H9 (cell line): ENCODE results near the gene TBC1D30. TPM values are rescaled to one million over a fixed set of nuclear protein-coding genes. Genes with fewer than 3 reads are reported as not detected.

Experiments used
- DNase-seq: peaks from one replicate; pipeline ENCODE4 v3.0.0-alpha.2; 2017
- H2AFZ ChIP-seq: one replicate; pipeline ENCODE4 v1.6.1; 2013; ENCODE audit warnings: mild to moderate bottlenecking, low read length, control low read depth, moderate library complexity
- H2AK5ac ChIP-seq: 2 replicates; pipeline ENCODE4 v1.6.1; 2013; ENCODE audit warnings: low read length, control low read depth, mixed read lengths; ENCODE audit not compliant: insufficient read length
- H2BK120ac ChIP-seq: one replicate; pipeline ENCODE4 v1.6.1; 2013; ENCODE audit warnings: low read depth, mild to moderate bottlenecking, low read length, control low read depth, inconsistent platforms; ENCODE audit not compliant: poor library complexity, severe bottlenecking
- H2BK12ac ChIP-seq: 2 replicates; pipeline ENCODE4 v1.6.1; 2013; ENCODE audit warnings: low read length, control low read depth, mixed read lengths, low read depth; ENCODE audit not compliant: insufficient read length
- H2BK15ac ChIP-seq: 2 replicates; pipeline ENCODE4 v1.6.1; 2013; ENCODE audit warnings: low read depth, low read length, control low read depth
- H2BK20ac ChIP-seq: one replicate; pipeline ENCODE4 v1.6.1; 2013; ENCODE audit warnings: low read depth, mild to moderate bottlenecking, low read length, control low read depth, inconsistent platforms; ENCODE audit not compliant: poor library complexity, severe bottlenecking
- H2BK5ac ChIP-seq: 2 replicates; pipeline ENCODE4 v1.6.1; 2013; ENCODE audit warnings: low read length, control low read depth, mixed read lengths; ENCODE audit not compliant: insufficient read length
- H3K14ac ChIP-seq: 2 replicates; pipeline ENCODE4 v1.6.1; 2013; ENCODE audit warnings: low read length, control low read depth; ENCODE audit not compliant: insufficient read depth
- H3K18ac ChIP-seq: 2 replicates; pipeline ENCODE4 v1.6.1; 2013; ENCODE audit warnings: low read depth, mild to moderate bottlenecking, mixed read lengths, low read length, control low read depth; ENCODE audit not compliant: insufficient read length
- H3K23ac ChIP-seq: 2 replicates; pipeline ENCODE4 v1.6.1; 2013; ENCODE audit warnings: low read length, control low read depth, mixed read lengths, low read depth; ENCODE audit not compliant: insufficient read length
- H3K23me2 ChIP-seq: 2 replicates; pipeline ENCODE4 v1.6.1; 2013; ENCODE audit warnings: low read depth, mild to moderate bottlenecking, mixed read lengths, low read length, control low read depth; ENCODE audit not compliant: insufficient read length, poor library complexity, severe bottlenecking
- H3K27ac ChIP-seq: 2 replicates; pipeline ENCODE4 v1.5.1; 2013; ENCODE audit warnings: low read length, control low read depth, mixed read lengths, low read depth; ENCODE audit not compliant: insufficient read length
- H3K27me3 ChIP-seq: 2 replicates; pipeline ENCODE4 v1.6.1; 2013; ENCODE audit warnings: low read length, control low read depth, inconsistent platforms; ENCODE audit not compliant: insufficient read depth
- H3K4ac ChIP-seq: 2 replicates; pipeline ENCODE4 v1.6.1; 2013; ENCODE audit warnings: low read depth, mild to moderate bottlenecking, control low read depth, inconsistent platforms, low read length, moderate library complexity
- H3K4me1 ChIP-seq: 2 replicates; pipeline ENCODE4 v1.6.1; 2013; ENCODE audit warnings: low read length, control low read depth, inconsistent platforms; ENCODE audit not compliant: insufficient read depth
- H3K4me2 ChIP-seq: 2 replicates; pipeline ENCODE4 v1.6.1; 2013; ENCODE audit warnings: low read length, control low read depth, mixed read lengths; ENCODE audit not compliant: insufficient read length, insufficient read depth
- H3K56ac ChIP-seq: 2 replicates; pipeline ENCODE4 v1.6.1; 2013; ENCODE audit warnings: low read depth, mild to moderate bottlenecking, mixed read lengths, low read length, control low read depth; ENCODE audit not compliant: insufficient read length
- H3K79me1 ChIP-seq: 2 replicates; pipeline ENCODE4 v1.6.1; 2013; ENCODE audit warnings: low read depth, mild to moderate bottlenecking, moderate library complexity, low read length, control low read depth, inconsistent platforms; ENCODE audit not compliant: insufficient read depth, poor library complexity, severe bottlenecking
- H3K79me2 ChIP-seq: 2 replicates; pipeline ENCODE4 v1.6.1; 2013; ENCODE audit warnings: low read length, control low read depth, inconsistent platforms; ENCODE audit not compliant: insufficient read depth
- H3K9ac ChIP-seq: 2 replicates; pipeline ENCODE4 v1.6.1; 2013; ENCODE audit warnings: low read length, control low read depth, mixed read lengths; ENCODE audit not compliant: insufficient read length; ENCODE audit errors: extremely low read depth
- H3K9me3 ChIP-seq: one replicate; pipeline ENCODE4 v1.6.1; 2013; ENCODE audit warnings: low read depth, low read length, inconsistent platforms; ENCODE audit not compliant: control insufficient read depth
- H3T11ph ChIP-seq: one replicate; pipeline ENCODE4 v1.6.1; 2013; ENCODE audit warnings: mild to moderate bottlenecking, low read length, control low read depth, inconsistent platforms
- H4K20me1 ChIP-seq: one replicate; pipeline ENCODE4 v1.6.1; 2013; ENCODE audit not compliant: control insufficient read depth, insufficient read length, insufficient read depth
- H4K5ac ChIP-seq: 2 replicates; pipeline ENCODE4 v1.6.1; 2013; ENCODE audit warnings: low read depth, mild to moderate bottlenecking, mixed read lengths, low read length, control low read depth; ENCODE audit not compliant: insufficient read length
- H4K8ac ChIP-seq: replicated peaks from 2 replicates; pipeline ENCODE4 v1.6.1; 2013; ENCODE audit warnings: low read length, control low read depth, mixed read lengths, low read depth; ENCODE audit not compliant: insufficient read length
- H4K91ac ChIP-seq: 2 replicates; pipeline ENCODE4 v1.6.1; 2013; ENCODE audit warnings: low read depth, mild to moderate bottlenecking, moderate library complexity, mixed read lengths, low read length, control low read depth; ENCODE audit not compliant: insufficient read length
- H3K27ac Mint-ChIP-seq, 3 experiments: 2 replicates in 2 of 3; 3 replicates in 1 of 3; pipeline ENCODE4 v1.8.0; 2020 to 2021; ENCODE audit warnings: mixed read lengths in 3 of 3, mild to moderate bottlenecking in 1 of 3, moderate library complexity in 1 of 3
- H3K27me3 Mint-ChIP-seq: 2 replicates; pipeline ENCODE4 v1.8.0; 2021; ENCODE audit warnings: low read depth, mild to moderate bottlenecking, moderate library complexity, mixed read lengths
- H3K36me3 Mint-ChIP-seq, 3 experiments: 2 replicates in 2 of 3; 3 replicates in 1 of 3; pipeline ENCODE4 v1.8.0; 2020 to 2021; ENCODE audit warnings: low read depth in 3 of 3, mixed read lengths in 3 of 3; ENCODE audit not compliant: insufficient read depth in 1 of 3
- H3K4me1 Mint-ChIP-seq, 2 experiments: 2 replicates each; pipeline ENCODE4 v1.8.0; 2020; ENCODE audit warnings: mixed read lengths in 2 of 2
- H3K4me3 Mint-ChIP-seq, 2 experiments: 2 replicates in 1 of 2; 3 replicates in 1 of 2; pipeline ENCODE4 v1.8.0; 2020 to 2021; ENCODE audit warnings: mild to moderate bottlenecking in 2 of 2, mixed read lengths in 2 of 2, moderate library complexity in 1 of 2
- H3K9me3 Mint-ChIP-seq, 2 experiments: 2 replicates in 1 of 2; 3 replicates in 1 of 2; pipeline ENCODE4 v1.8.0; 2020; ENCODE audit warnings: mild to moderate bottlenecking in 2 of 2, mixed read lengths in 2 of 2, moderate library complexity in 1 of 2
- CTCF ChIP-seq: fragments of 200-600 bp; sonication (generic); conservative IDR thresholded peaks from 3 replicates; pipeline ENCODE4 v1.8.0; 2021; ENCODE audit warnings: antibody characterized with exemption, mild to moderate bottlenecking
- WGBS: extraction: QIAGEN DNeasy Blood & Tissue Kit; methylation state at CpG from one replicate; pipeline ENCODE4 v1.1.7; 2013; ENCODE audit warnings: missing lambda C conversion rate, low lambda C conversion rate, mixed read lengths; ENCODE audit not compliant: insufficient read length; ENCODE audit errors: extremely low coverage; 5-methylcytosine and 5-hydroxymethylcytosine counted together
- total RNA-seq: library from RNA; stranded (reverse); gene quantifications from 2 replicates; pipeline ENCODE4 v1.2.1, GENCODE V29; 2021

Gene TBC1D30
- total RNA-seq, 1 experiment from 2014 or later = 1.6 TPM

- no peak overlapping the region for H3K27ac Mint-ChIP-seq
- Histone ChIP-seq H3K4me1 (peaks cover 7% of the 10 kb centered on the region), H4K20me1 (no peaks in the 10 kb centered on the region), H3K4me2 (no peak overlapping the region), H3K79me2 (no peaks in the 10 kb centered on the region; the same call in 1 of the 2 replicates), H3K23me2 (no peaks in the 10 kb centered on the region), H4K91ac (no peak overlapping the region), H2BK5ac (no peak overlapping the region), H3K18ac (no peak overlapping the region), H2AK5ac (no peak overlapping the region), H2BK120ac (no peak overlapping the region), H3K23ac (no peak overlapping the region), H3K9me3 (no peaks in the 10 kb centered on the region), H3K14ac (no peak overlapping the region), H3K9ac (no peak overlapping the region), H3K4ac (no peak overlapping the region), H3K27ac (no peak overlapping the region), H3K27me3 (no peaks in the 10 kb centered on the region), H4K8ac (no peak overlapping the region), H3K79me1 (no peaks in the 10 kb centered on the region), H3K56ac (no peak overlapping the region), H2BK15ac (no peak overlapping the region), H2BK20ac (no peak overlapping the region), H4K5ac (no peak overlapping the region), H2AFZ (no peak overlapping the region), H3T11ph (no peak overlapping the region), H2BK12ac (no peak overlapping the region)
- H3K4me1 Mint-ChIP-seq = peaks cover 25 to 29% of the 10 kb centered on the region in 2 experiments
- WGBS = no CpG with 5 or more reads among the region's 1 CpG
- H3K36me3 Mint-ChIP-seq = no peaks in the 10 kb centered on the region
- no peak for TF ChIP-seq CTCF
- no peak overlapping the region for H3K4me3 Mint-ChIP-seq
- no peaks in the 10 kb centered on the region; the same call in 1 of the 2 replicates for H3K27me3 Mint-ChIP-seq
- no peak for DNase-seq
- H3K9me3 Mint-ChIP-seq = no peaks in the 10 kb centered on the region
Measured at GRCh38 chr12:64891629-64892028, 67.2 kb downstream of the TBC1D30 start.
